Neural progenitor cell (in vitro differentiated cells): ENCODE results near the gene RARS1. TPM values are rescaled to one million over a fixed set of nuclear protein-coding genes. Genes with fewer than 3 reads are reported as not detected.
"Not testable (repeated sequence)": the region's sequence is repeated elsewhere in the genome, so short reads cannot be mapped to it uniquely, and the experiment has no call there.

Experiments used
- DNase-seq: peaks from one replicate; pipeline ENCODE4 v3.0.0-alpha.2; 2016; ENCODE audit warnings: low spot score
- H2AFZ ChIP-seq: fragments of 200-600 bp; sonication (generic); replicated peaks from 2 replicates; pipeline ENCODE4 v1.6.1; 2016; ENCODE audit warnings: antibody characterized with exemption
- H3F3A ChIP-seq: fragments of 200-600 bp; sonication (generic); 2 replicates; pipeline ENCODE4 v1.6.1; 2016; ENCODE audit warnings: antibody characterized with exemption, low read depth
- H3K27ac ChIP-seq: fragments of 200-600 bp; sonication (generic); 2 replicates; pipeline ENCODE4 v1.5.1; 2016; ENCODE audit warnings: mild to moderate bottlenecking
- H3K27me3 ChIP-seq: fragments of 200-600 bp; sonication (generic); 2 replicates; pipeline ENCODE4 v1.6.1; 2016; ENCODE audit warnings: mild to moderate bottlenecking, moderate library complexity
- H3K36me3 ChIP-seq: fragments of 200-600 bp; sonication (generic); 2 replicates; pipeline ENCODE4 v1.5.1; 2016
- H3K4me1 ChIP-seq: fragments of 200-600 bp; sonication (generic); 2 replicates; pipeline ENCODE4 v1.6.1; 2016; ENCODE audit warnings: mixed run types
- H3K4me2 ChIP-seq: fragments of 200-600 bp; sonication (generic); 2 replicates; pipeline ENCODE4 v1.6.1; 2016
- H3K4me3 ChIP-seq: fragments of 200-600 bp; sonication (generic); 2 replicates; pipeline ENCODE4 v1.5.1; 2016
- H3K79me2 ChIP-seq: fragments of 200-600 bp; sonication (generic); 2 replicates; pipeline ENCODE4 v1.6.1; 2016; ENCODE audit warnings: low read depth
- H3K9ac ChIP-seq: fragments of 200-600 bp; sonication (generic); 2 replicates; pipeline ENCODE4 v1.6.1; 2016
- H3K9me3 ChIP-seq: fragments of 200-600 bp; sonication (generic); 2 replicates; pipeline ENCODE4 v1.5.1; 2016; ENCODE audit warnings: low read depth
- H4K20me1 ChIP-seq: fragments of 200-600 bp; sonication (generic); 2 replicates; pipeline ENCODE4 v1.6.1; 2016; ENCODE audit warnings: low read depth
- H3K27ac Mint-ChIP-seq: 3 replicates; pipeline ENCODE4 v1.8.0; 2021; ENCODE audit warnings: mixed read lengths
- H3K27me3 Mint-ChIP-seq: 2 replicates; pipeline ENCODE4 v1.8.0; 2022; ENCODE audit warnings: low read depth, mild to moderate bottlenecking, inconsistent platforms, moderate library complexity, mixed read lengths; ENCODE audit not compliant: insufficient read depth
- H3K36me3 Mint-ChIP-seq: 3 replicates; pipeline ENCODE4 v1.8.0; 2021; ENCODE audit warnings: mixed read lengths
- H3K4me1 Mint-ChIP-seq: 3 replicates; pipeline ENCODE4 v1.8.0; 2021; ENCODE audit warnings: mixed read lengths
- H3K4me3 Mint-ChIP-seq: 3 replicates; pipeline ENCODE4 v1.8.0; 2021; ENCODE audit warnings: mild to moderate bottlenecking, moderate library complexity, mixed read lengths
- H3K9me3 Mint-ChIP-seq: 3 replicates; pipeline ENCODE4 v1.8.0; 2020; ENCODE audit warnings: mixed read lengths
- CTCF ChIP-seq: fragments of 200-600 bp; sonication (generic); IDR thresholded peaks from 2 replicates; pipeline ENCODE4 v1.5.1; 2017; ENCODE audit warnings: antibody characterized with exemption, mild to moderate bottlenecking
- EZH2 ChIP-seq: fragments of 200-600 bp; sonication (generic); IDR thresholded peaks from 2 replicates; pipeline ENCODE4 v1.6.1; 2017; ENCODE audit warnings: antibody characterized with exemption, mild to moderate bottlenecking, moderate library complexity
- EZH2phosphoT487 ChIP-seq: fragments of 200-600 bp; sonication (generic); IDR thresholded peaks from 2 replicates; pipeline ENCODE4 v1.6.1; 2017; ENCODE audit warnings: antibody characterized with exemption
- total RNA-seq: library from RNA; depleted of rRNA; stranded (reverse); fragments of >200 nt; gene quantifications from 2 replicates; pipeline ENCODE4 v1.2.3, GENCODE V29; 2015; ENCODE audit warnings: low replicate concordance

RARS1 gene
- total RNA-seq, 1 donor from 2014 or later: 191 TPM

GRCh38 chr5:168531987-168532864 is 46.0 kb downstream of the RARS1 start:
- Histone ChIP-seq H3K4me2 (no peak overlapping the region), H3F3A (peaks cover 10% of the 10 kb centered on the region), H3K27ac (no peak overlapping the region), H3K79me2 (no peaks in the 10 kb centered on the region), H3K9ac (no peak overlapping the region), H3K36me3 (no peaks in the 10 kb centered on the region), H2AFZ (no peak overlapping the region), H3K4me1 (peaks cover 24% of the 10 kb centered on the region), H3K4me3 (no peak overlapping the region), H4K20me1 (peaks cover 43% of the 10 kb centered on the region), H3K9me3 (no peaks in the 10 kb centered on the region), H3K27me3 (peaks cover 33% of the 10 kb centered on the region)
- Mint-ChIP-seq H3K9me3 (peaks cover 2% of the 10 kb centered on the region), H3K4me1 (peaks cover 14% of the 10 kb centered on the region), H3K27me3 (peaks cover 13% of the 10 kb centered on the region), H3K36me3 (no peaks in the 10 kb centered on the region), H3K4me3 (no peak overlapping the region), H3K27ac (no peak overlapping the region)
- TF ChIP-seq EZH2phosphoT487 (no peak), EZH2 (no peak), CTCF (no peak)
- peak; percentile 12 for DNase-seq

GRCh38 chr5:168534351-168534750 is 48.1 kb downstream of the RARS1 start:
- H3K4me1 Mint-ChIP-seq: peaks cover 11% of the 10 kb centered on the region
- H3K36me3 Mint-ChIP-seq, H3K36me3 ChIP-seq, H3K9me3 Mint-ChIP-seq, H3K9me3 ChIP-seq, H3K27me3 Mint-ChIP-seq, H3K9ac ChIP-seq, H3K4me3 ChIP-seq, H3K79me2 ChIP-seq, H3K4me3 Mint-ChIP-seq, DNase-seq, H2AFZ ChIP-seq, H3K4me2 ChIP-seq, H3K27ac Mint-ChIP-seq, H3F3A ChIP-seq, H3K27ac ChIP-seq: not testable (repeated sequence)
- peaks cover 26% of the 10 kb centered on the region for H4K20me1 ChIP-seq
- H3K27me3 ChIP-seq: peaks cover 18% of the 10 kb centered on the region
- H3K4me1 ChIP-seq: peaks cover 20% of the 10 kb centered on the region

GRCh38 chr5:168537176-168537575 is 50.9 kb downstream of the RARS1 start:
- Histone ChIP-seq H3F3A (no peaks in the 10 kb centered on the region), H3K9ac (no peak overlapping the region), H3K4me3 (no peak overlapping the region), H4K20me1 (peaks cover 6% of the 10 kb centered on the region), H2AFZ (no peak overlapping the region), H3K79me2 (no peaks in the 10 kb centered on the region), H3K4me2 (no peak overlapping the region), H3K9me3 (no peaks in the 10 kb centered on the region), H3K36me3 (no peaks in the 10 kb centered on the region), H3K27me3 (no peaks in the 10 kb centered on the region), H3K4me1 (peaks cover 7% of the 10 kb centered on the region), H3K27ac (no peak overlapping the region)
- H3K27me3 Mint-ChIP-seq: peaks cover 2% of the 10 kb centered on the region
- peaks cover 3% of the 10 kb centered on the region for H3K4me1 Mint-ChIP-seq
- H3K36me3 Mint-ChIP-seq: no peaks in the 10 kb centered on the region
- TF ChIP-seq EZH2phosphoT487 (no peak), EZH2 (no peak), CTCF (no peak)
- no peaks in the 10 kb centered on the region for H3K9me3 Mint-ChIP-seq
- H3K27ac Mint-ChIP-seq: no peak overlapping the region
- no peak for DNase-seq
- H3K4me3 Mint-ChIP-seq: no peak overlapping the region

- Histone ChIP-seq H3K36me3 (peaks cover 19% of the 10 kb centered on the region), H3K9me3 (no peaks in the 10 kb centered on the region), H2AFZ (no peak overlapping the region), H3K4me3 (no peak overlapping the region), H3K27ac (no peak overlapping the region), H3K27me3 (no peaks in the 10 kb centered on the region), H3K9ac (no peak overlapping the region), H3K79me2 (peaks cover 19% of the 10 kb centered on the region), H4K20me1 (peaks cover 40% of the 10 kb centered on the region), H3K4me2 (no peak overlapping the region), H3F3A (peaks cover 7% of the 10 kb centered on the region), H3K4me1 (no peaks in the 10 kb centered on the region)
- no peak for DNase-seq
- Mint-ChIP-seq H3K9me3 (no peaks in the 10 kb centered on the region), H3K36me3 (peaks cover 49% of the 10 kb centered on the region), H3K4me1 (no peaks in the 10 kb centered on the region), H3K27ac (no peak overlapping the region), H3K27me3 (no peaks in the 10 kb centered on the region), H3K4me3 (no peak overlapping the region)
- TF ChIP-seq EZH2 (no peak), EZH2phosphoT487 (no peak), CTCF (no peak)
Measured at GRCh38 chr5:168549554-168549953, 63.3 kb downstream of the RARS1 start.
